ENCODE results near the gene IDUA. TPM values are rescaled to one million over a fixed set of nuclear protein-coding genes. Genes with fewer than 3 reads are reported as not detected.

IDUA gene
- total and polyA plus RNA-seq, 12 donors = 1.6 to 109 (median 31.2) TPM

DNA sequence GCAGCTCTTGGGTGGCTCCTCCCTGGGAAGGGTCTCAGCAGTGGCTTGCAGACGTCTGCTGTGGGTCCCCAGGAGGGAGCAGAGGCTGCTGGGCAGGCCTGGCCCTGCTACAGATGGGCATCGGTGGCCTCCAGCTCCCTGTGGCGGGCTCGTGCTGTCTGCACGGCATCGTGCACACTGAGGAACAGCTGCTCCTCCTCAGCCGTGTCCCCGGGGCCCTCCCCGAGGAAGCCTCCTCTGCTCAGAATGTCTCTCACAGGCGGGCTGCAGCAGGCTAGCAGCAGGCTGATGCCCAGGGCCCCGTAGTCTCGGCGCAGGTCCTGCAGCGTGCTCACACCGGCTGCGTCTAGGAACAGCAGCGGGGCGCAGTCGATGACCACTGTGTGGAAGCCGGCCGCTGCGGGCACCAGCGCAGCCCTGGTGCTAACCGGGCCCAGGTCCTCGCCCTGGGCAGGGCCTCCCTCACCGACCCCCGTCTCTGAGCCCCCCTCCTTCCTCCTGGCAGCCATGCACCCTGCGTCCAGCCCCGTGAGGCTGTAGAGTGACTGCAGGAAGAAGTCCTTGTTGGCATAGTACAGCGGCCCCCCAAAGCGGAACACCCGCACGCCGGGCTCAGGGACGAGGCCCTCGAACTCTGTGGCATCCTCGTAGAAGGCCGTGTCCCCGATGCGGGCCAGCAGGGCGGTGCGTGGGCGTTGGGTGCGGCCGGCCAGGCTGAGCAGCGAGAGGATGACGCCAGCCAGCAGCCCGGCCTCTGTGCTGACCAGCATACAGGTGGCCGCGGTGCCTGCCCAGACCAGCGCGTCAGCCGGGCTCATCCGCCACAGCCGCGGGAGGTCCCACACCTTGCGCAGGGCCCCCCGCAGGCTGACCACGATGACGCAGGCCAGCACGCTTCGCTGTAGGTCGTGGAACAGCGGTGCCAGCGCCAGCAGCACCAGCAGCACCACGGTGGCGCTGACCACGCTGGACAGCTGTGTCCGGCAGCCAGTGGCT, 2.2 kb downstream of the IDUA start:
- Histone ChIP-seq H3K27ac (no peak overlapping the region), H3K27me3 (no peaks in the 10 kb centered on the region), H3K36me3 (replicated peaks in 1 of 2) (peaks cover 0 to 7% of the 10 kb centered on the region in 2 donors), H3K9me3 (replicated peaks in 1 of 3) (no peaks in the 10 kb centered on the region), H3K4me3 (no peak overlapping the region), H3K4me1 (replicated peaks in 1 of 2) (peaks cover 25 to 44% of the 10 kb centered on the region in 2 donors)
- peak in 3 of 7 donors; percentile 12 to 28 (median 27) for DNase-seq
- 93 to 98% (median 94%) methylated on average over 7 to 69 of the region's 69 CpGs for WGBS, 4 donors
- intact Hi-C loops (cut with DNase I) = no loop called here
- TF ChIP-seq POLR2A (IDR thresholded peaks at IDR 0.05) = no peak
- TF ChIP-seq, protein P1, sequence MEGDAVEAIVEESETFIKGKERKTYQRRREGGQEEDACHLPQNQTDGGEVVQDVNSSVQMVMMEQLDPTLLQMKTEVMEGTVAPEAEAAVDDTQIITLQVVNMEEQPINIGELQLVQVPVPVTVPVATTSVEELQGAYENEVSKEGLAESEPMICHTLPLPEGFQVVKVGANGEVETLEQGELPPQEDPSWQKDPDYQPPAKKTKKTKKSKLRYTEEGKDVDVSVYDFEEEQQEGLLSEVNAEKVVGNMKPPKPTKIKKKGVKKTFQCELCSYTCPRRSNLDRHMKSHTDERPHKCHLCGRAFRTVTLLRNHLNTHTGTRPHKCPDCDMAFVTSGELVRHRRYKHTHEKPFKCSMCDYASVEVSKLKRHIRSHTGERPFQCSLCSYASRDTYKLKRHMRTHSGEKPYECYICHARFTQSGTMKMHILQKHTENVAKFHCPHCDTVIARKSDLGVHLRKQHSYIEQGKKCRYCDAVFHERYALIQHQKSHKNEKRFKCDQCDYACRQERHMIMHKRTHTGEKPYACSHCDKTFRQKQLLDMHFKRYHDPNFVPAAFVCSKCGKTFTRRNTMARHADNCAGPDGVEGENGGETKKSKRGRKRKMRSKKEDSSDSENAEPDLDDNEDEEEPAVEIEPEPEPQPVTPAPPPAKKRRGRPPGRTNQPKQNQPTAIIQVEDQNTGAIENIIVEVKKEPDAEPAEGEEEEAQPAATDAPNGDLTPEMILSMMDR (IDR thresholded peaks at IDR 0.05) = no peak

DNA sequence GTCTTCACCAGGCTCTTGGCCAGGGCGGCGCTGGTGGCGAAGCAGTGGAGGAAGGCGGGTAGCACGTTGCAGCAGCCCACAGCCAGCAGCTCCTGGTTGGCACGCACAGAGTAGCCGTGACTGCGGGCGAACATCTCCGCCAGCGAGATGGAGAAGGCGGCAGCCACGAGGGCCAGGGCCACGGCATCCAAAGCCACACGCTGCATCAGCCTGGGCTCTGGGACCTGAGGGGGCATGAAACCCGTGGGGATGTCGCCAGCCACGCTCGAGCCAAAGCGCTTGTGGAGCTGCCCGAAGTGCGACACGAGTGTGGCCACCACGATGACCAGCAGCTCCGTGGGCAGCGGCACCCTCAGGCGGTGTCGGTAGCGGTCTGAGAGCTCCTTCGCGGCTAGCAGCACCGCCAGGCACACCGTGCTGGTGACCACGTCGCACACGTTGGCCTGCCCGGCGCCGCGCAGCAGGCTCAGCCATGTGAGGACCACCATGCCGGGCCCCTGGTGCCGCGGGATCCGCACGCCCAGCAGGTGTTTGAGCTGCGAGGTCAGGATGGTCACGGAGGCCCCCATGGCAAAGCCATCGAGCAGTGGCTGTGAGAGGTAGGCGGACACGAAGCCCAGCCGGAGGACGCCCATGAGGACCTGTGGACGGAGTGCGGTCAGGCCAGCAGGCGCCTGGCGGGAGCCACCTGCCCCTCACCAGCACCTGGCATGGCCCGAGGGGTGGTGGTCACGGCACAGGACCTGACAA, 3.1 kb downstream of the IDUA start:
- DNase-seq = peak in 2 of 7 donors; percentile 11 to 23
- WGBS, 4 donors = 95 to 98% (median 96%) methylated on average over 16 to 58 of the region's 58 CpGs
- H3K36me3 ChIP-seq (replicated peaks in 1 of 2) = peaks cover 0 to 7% of the 10 kb centered on the region in 2 donors
- peaks cover 24 to 40% of the 10 kb centered on the region in 2 donors for H3K4me1 ChIP-seq (replicated peaks in 1 of 2)
- no peak overlapping the region for H3K27ac ChIP-seq
- no peak for TF ChIP-seq POLR2A (IDR thresholded peaks at IDR 0.05)
- TF ChIP-seq, protein P1 (IDR thresholded peaks at IDR 0.05) = no peak
- H3K4me3 ChIP-seq = no peak overlapping the region
- H3K27me3 ChIP-seq = no peaks in the 10 kb centered on the region
- intact Hi-C loops (cut with DNase I) = no loop called here
- no peaks in the 10 kb centered on the region for H3K9me3 ChIP-seq (replicated peaks in 1 of 3)

GRCh38 chr4:990746-991367, 4.0 kb downstream of the IDUA start:
- Histone ChIP-seq H3K36me3 (replicated peaks in 1 of 2) (peaks cover 0 to 7% of the 10 kb centered on the region in 2 donors), H3K4me3 (no peak overlapping the region)
- 92 to 98% (median 94%) methylated on average over 8 to 26 of the region's 26 CpGs for WGBS, 4 donors

More at GRCh38 chr4:990746-991367, 4.0 kb downstream of the IDUA start:
- no peak overlapping the region for H3K27ac ChIP-seq
- intact Hi-C loops (cut with DNase I) = no loop called here
- H3K9me3 ChIP-seq (replicated peaks in 1 of 3) = no peaks in the 10 kb centered on the region
- peaks cover 19 to 31% of the 10 kb centered on the region in 2 donors for H3K4me1 ChIP-seq (replicated peaks in 1 of 2)
- peak in 2 of 7 donors; percentile 17 to 22 for DNase-seq
- no peaks in the 10 kb centered on the region for H3K27me3 ChIP-seq
- TF ChIP-seq, protein P1 (IDR thresholded peaks at IDR 0.05) = no peak
- no peak for TF ChIP-seq POLR2A (IDR thresholded peaks at IDR 0.05)
